Upper lobe of right lung (tissue), 1 donor: ENCODE data around the gene MAP3K20. TPM values are rescaled to one million over a fixed set of nuclear protein-coding genes. Genes with fewer than 3 reads are reported as not detected.

Experiments
- ATAC-seq: fragments of 200-7000 bp; cut with Tn5 transposase; one replicate; pipeline ENCODE4 v1.9.1; 2020; ENCODE audit warnings: mild to moderate bottlenecking, moderate library complexity
- DNase-seq: peaks from one replicate; pipeline ENCODE4 v3.0.0-alpha.2; 2020
- H3K27ac ChIP-seq: fragments of 200-600 bp; one replicate; pipeline ENCODE4 v1.8.0; 2022
- H3K27me3 ChIP-seq: fragments of 200-600 bp; one replicate; pipeline ENCODE4 v1.8.0; 2022; ENCODE audit warnings: mild to moderate bottlenecking
- H3K36me3 ChIP-seq: fragments of 200-600 bp; one replicate; pipeline ENCODE4 v1.8.0; 2022
- H3K4me1 ChIP-seq: fragments of 200-600 bp; one replicate; pipeline ENCODE4 v1.8.0; 2022
- H3K4me3 ChIP-seq: fragments of 200-600 bp; one replicate; pipeline ENCODE4 v1.8.0; 2022; ENCODE audit warnings: mild to moderate bottlenecking
- H3K9me3 ChIP-seq: fragments of 200-600 bp; one replicate; pipeline ENCODE4 v1.8.0; 2022
- CTCF ChIP-seq: fragments of 200-600 bp; IDR thresholded peaks from one replicate; pipeline ENCODE4 v1.8.0; 2022; ENCODE audit warnings: antibody characterized with exemption
- intact Hi-C: fragments of 100-400 bp; cut with DNase I; formaldehyde crosslinking; loops from one replicate; pipeline ENCODE4 v1.11.0; 2022
- total RNA-seq: library from RNA; stranded (reverse); fragmentation: NEBNext Ultra II Directional; extraction: Animal tissue kit (Norgen Biotek cat#: 25700); gene quantifications from one replicate; pipeline ENCODE4 v1.2.1, GENCODE V29; 2021
- donor health status: DM: no; HTN: yes; CAD: no; lungs with severe emphysema.

MAP3K20 gene
- total RNA-seq, 1 donor from 2014 or later = 52.0 TPM

GRCh38 chr2:173136599-173136998 is 61.0 kb downstream of the MAP3K20 start:
- no peak overlapping the region for H3K27ac ChIP-seq
- H3K9me3 ChIP-seq = no peaks in the 10 kb centered on the region
- peaks cover 5% of the 10 kb centered on the region for H3K4me1 ChIP-seq
- H3K4me3 ChIP-seq = no peak overlapping the region
- no peaks in the 10 kb centered on the region for H3K27me3 ChIP-seq
- H3K36me3 ChIP-seq = no peaks in the 10 kb centered on the region
- ATAC-seq (no peak), DNase-seq (no peak)
- intact Hi-C loops = no loop called here
- TF ChIP-seq CTCF = no peak

GRCh38 chr2:173137610-173138009 is 62.0 kb downstream of the MAP3K20 start:
- Histone ChIP-seq H3K4me3 (no peak overlapping the region), H3K9me3 (no peaks in the 10 kb centered on the region), H3K27ac (no peak overlapping the region), H3K4me1 (peaks cover 3% of the 10 kb centered on the region), H3K27me3 (no peaks in the 10 kb centered on the region), H3K36me3 (no peaks in the 10 kb centered on the region)
- DNase-seq = no peak
- no peak for TF ChIP-seq CTCF
- intact Hi-C loops = no loop called here
- no peak for ATAC-seq

GRCh38 chr2:173138962-173139361 is 63.3 kb downstream of the MAP3K20 start:
- no peak for ATAC-seq
- DNase-seq = no peak
- Histone ChIP-seq H3K4me1 (peaks cover 3% of the 10 kb centered on the region), H3K4me3 (no peak overlapping the region), H3K27me3 (no peaks in the 10 kb centered on the region), H3K36me3 (no peaks in the 10 kb centered on the region), H3K9me3 (no peaks in the 10 kb centered on the region), H3K27ac (no peak overlapping the region)
- TF ChIP-seq CTCF = no peak
- intact Hi-C loops = no loop called here

- no peak for TF ChIP-seq CTCF
- DNase-seq (no peak), ATAC-seq (no peak)
- H3K4me1 ChIP-seq = peaks cover 3% of the 10 kb centered on the region
- no peaks in the 10 kb centered on the region for H3K27me3 ChIP-seq
- no peaks in the 10 kb centered on the region for H3K36me3 ChIP-seq
- no peak overlapping the region for H3K27ac ChIP-seq
- intact Hi-C loops = no loop called here
- no peak overlapping the region for H3K4me3 ChIP-seq
- no peaks in the 10 kb centered on the region for H3K9me3 ChIP-seq
These were observed 66.0 kb downstream of the MAP3K20 start for GRCh38 chr2:173141666-173142065.

- H3K9me3 ChIP-seq = no peaks in the 10 kb centered on the region
- no peaks in the 10 kb centered on the region for H3K36me3 ChIP-seq
- DNase-seq = no peak
- no peak overlapping the region for H3K4me3 ChIP-seq
- H3K27ac ChIP-seq = no peak overlapping the region
- no peaks in the 10 kb centered on the region for H3K27me3 ChIP-seq
- peaks cover 15% of the 10 kb centered on the region for H3K4me1 ChIP-seq
- no peak for TF ChIP-seq CTCF
- no peak for ATAC-seq
- intact Hi-C loops = no loop called here
These were observed 69.8 kb downstream of the MAP3K20 start for GRCh38 chr2:173145454-173145853.

GRCh38 chr2:173146590-173146989 is 70.9 kb downstream of the MAP3K20 start:
- H3K9me3 ChIP-seq = no peaks in the 10 kb centered on the region
- H3K4me1 ChIP-seq = peaks cover 15% of the 10 kb centered on the region
- H3K27me3 ChIP-seq = no peaks in the 10 kb centered on the region
- no peak for TF ChIP-seq CTCF
- no peak for ATAC-seq
- no peak overlapping the region for H3K27ac ChIP-seq
- no peak for DNase-seq
- H3K4me3 ChIP-seq = no peak overlapping the region
- intact Hi-C loops = no loop called here
- no peaks in the 10 kb centered on the region for H3K36me3 ChIP-seq
